H1 (cell line): ENCODE data around the gene EXTL2. TPM values are rescaled to one million over a fixed set of nuclear protein-coding genes. Genes with fewer than 3 reads are reported as not detected.

Source experiments
- CTCF ChIA-PET: fragments of 300-600 bp; sonication (Branson Sonifier 250); formaldehyde crosslinking; loops from one replicate; lab custom pipeline; 2021; ENCODE audit not compliant: partially characterized antibody; lab: Charles Lee
- POLR2A ChIA-PET: fragments of 300-600 bp; sonication (Branson Sonifier 250); formaldehyde crosslinking; loops from one replicate; lab custom pipeline; 2021; ENCODE audit warnings: inconsistent platforms; ENCODE audit not compliant: partially characterized antibody; lab: Charles Lee
- DNase-seq, 2 experiments: peaks; one replicate each; pipeline versions ENCODE4 v3.0.0 to v3.0.0-alpha.2; 2010 to 2022; ENCODE audit warnings: low spot score in 2 of 2, low read depth in 1 of 2, mixed read lengths in 1 of 2
- FAIRE-seq: peaks from 2 replicates; lab custom pipeline; 2011; peaks lifted over from hg19 to GRCh38; lab: Jason Lieb, UNC
- H2AFZ ChIP-seq: 2 replicates; pipeline ENCODE4 v1.8.1; 2012; ENCODE audit warnings: low read length, inconsistent platforms
- H2AK5ac ChIP-seq: 2 replicates; pipeline ENCODE4 v1.6.1; 2013; ENCODE audit warnings: low read depth, low read length
- H2BK120ac ChIP-seq: replicated peaks from 2 replicates; pipeline ENCODE3; 2013; ENCODE audit warnings: low read depth, low read length, inconsistent platforms
- H2BK12ac ChIP-seq: 2 replicates; pipeline ENCODE4 v1.6.1; 2013; ENCODE audit warnings: low read depth, low read length
- H2BK15ac ChIP-seq: 2 replicates; pipeline ENCODE4 v1.6.1; 2013; ENCODE audit warnings: low read length
- H2BK20ac ChIP-seq: 2 replicates; pipeline ENCODE4 v1.6.1; 2013; ENCODE audit warnings: low read length
- H2BK5ac ChIP-seq: 2 replicates; pipeline ENCODE4 v1.6.1; 2013; ENCODE audit warnings: low read depth, low read length
- H3K14ac ChIP-seq: 2 replicates; pipeline ENCODE4 v1.6.1; 2013; ENCODE audit warnings: inconsistent platforms; ENCODE audit not compliant: insufficient read length
- H3K18ac ChIP-seq: 2 replicates; pipeline ENCODE4 v1.6.1; 2013; ENCODE audit warnings: low read length; ENCODE audit errors: extremely low read depth
- H3K23ac ChIP-seq: 2 replicates; pipeline ENCODE4 v1.6.1; 2013; ENCODE audit warnings: inconsistent platforms; ENCODE audit not compliant: insufficient read length
- H3K23me2 ChIP-seq: 2 replicates; pipeline ENCODE4 v1.6.1; 2013; ENCODE audit warnings: low read depth, low read length
- H3K27ac ChIP-seq: 2 replicates; pipeline ENCODE4 v1.6.1; 2011; ENCODE audit warnings: low read depth, low read length, inconsistent platforms
- H3K27me3 ChIP-seq, 4 experiments: replicated peaks in 1 of 4; 1 replicate in 1 of 4; 2 replicates in 3 of 4; pipeline versions ENCODE4 v1.6.1 to v1.8.1; 2011 to 2013; ENCODE audit warnings: low read length in 3 of 4, mild to moderate bottlenecking in 3 of 4, inconsistent platforms in 2 of 4, mixed read lengths in 2 of 4, moderate library complexity in 1 of 4; ENCODE audit not compliant: control insufficient read depth in 3 of 4, insufficient read depth in 3 of 4; ENCODE audit errors: extremely low read depth in 1 of 4
- H3K36me3 ChIP-seq, 4 experiments: 2 replicates each; pipeline versions ENCODE4 v1.6.1 to v1.8.1; 2011 to 2013; ENCODE audit warnings: mild to moderate bottlenecking in 4 of 4, low read length in 3 of 4, moderate library complexity in 2 of 4, control low read depth in 1 of 4, inconsistent platforms in 1 of 4; ENCODE audit not compliant: insufficient read depth in 4 of 4, control insufficient read depth in 2 of 4
- H3K4ac ChIP-seq: replicated peaks from 2 replicates; pipeline ENCODE3; 2013; ENCODE audit warnings: low read length, low read depth, mixed read lengths, inconsistent platforms; ENCODE audit not compliant: insufficient read length
- H3K4me1 ChIP-seq, 4 experiments: replicated peaks in 1 of 4; 1 replicate in 1 of 4; 2 replicates in 3 of 4; pipeline versions ENCODE4 v1.6.1 to v1.8.1; 2011 to 2013; ENCODE audit warnings: low read length in 3 of 4, inconsistent platforms in 2 of 4, mixed read lengths in 1 of 4; ENCODE audit not compliant: insufficient read depth in 4 of 4, control insufficient read depth in 3 of 4
- H3K4me2 ChIP-seq, 2 experiments: 2 replicates each; pipeline versions ENCODE4 v1.6.1 to v1.8.1; 2011 to 2013; ENCODE audit warnings: low read depth in 2 of 2, low read length in 2 of 2, control low read depth in 1 of 2, inconsistent platforms in 1 of 2, mild to moderate bottlenecking in 1 of 2; ENCODE audit not compliant: insufficient read depth in 1 of 2
- H3K4me3 ChIP-seq, 4 experiments: fragments of 200-600, 300-600 bp in 1 of 4; sonication (generic), shearing (Covaris generic), sonication (Bioruptor Twin) in 1 of 4; 2 replicates each; pipeline versions ENCODE4 v1.5.1 to v1.8.1; 2011 to 2016; ENCODE audit warnings: low read length in 4 of 4, low read depth in 3 of 4, control low read depth in 2 of 4, inconsistent platforms in 2 of 4, mild to moderate bottlenecking in 2 of 4, mixed read lengths in 1 of 4, moderate library complexity in 1 of 4; ENCODE audit not compliant: insufficient read depth in 2 of 4; ENCODE audit errors: extremely low read depth in 1 of 4
- H3K56ac ChIP-seq: replicated peaks from 2 replicates; pipeline ENCODE3; 2013; ENCODE audit warnings: low read depth, mild to moderate bottlenecking, mixed read lengths, low read length, inconsistent platforms; ENCODE audit not compliant: insufficient read length
- H3K79me1 ChIP-seq: 2 replicates; pipeline ENCODE4 v1.6.1; 2013; ENCODE audit warnings: low read depth, low read length, control low read depth
- H3K79me2 ChIP-seq, 2 experiments: 2 replicates each; pipeline versions ENCODE4 v1.6.1 to v1.8.1; 2012 to 2013; ENCODE audit warnings: low read length in 2 of 2, mild to moderate bottlenecking in 2 of 2, inconsistent platforms in 1 of 2; ENCODE audit not compliant: insufficient read depth in 2 of 2, control insufficient read depth in 1 of 2
- H3K9ac ChIP-seq, 4 experiments: replicated peaks in 1 of 4; 1 replicate in 1 of 4; 2 replicates in 3 of 4; pipeline versions ENCODE4 v1.6.1 to v1.8.1; 2011 to 2013; ENCODE audit warnings: low read depth in 3 of 4, low read length in 3 of 4, control low read depth in 2 of 4, mild to moderate bottlenecking in 2 of 4, moderate library complexity in 2 of 4, inconsistent platforms in 1 of 4; ENCODE audit errors: extremely low read depth in 1 of 4
- H3K9me3 ChIP-seq, 2 experiments: 2 replicates each; pipeline versions ENCODE4 v1.6.1 to v1.8.1; 2012 to 2013; ENCODE audit warnings: mild to moderate bottlenecking in 2 of 2, moderate library complexity in 2 of 2, control low read depth in 1 of 2, inconsistent platforms in 1 of 2, low read depth in 1 of 2, low read length in 1 of 2, mixed read lengths in 1 of 2; ENCODE audit not compliant: insufficient read depth in 2 of 2
- H4K20me1 ChIP-seq, 2 experiments: replicated peaks in 1 of 2; 2 replicates each; pipeline versions ENCODE3 to v1.8.1; 2011 to 2013; ENCODE audit warnings: inconsistent platforms in 2 of 2, low read length in 2 of 2, mild to moderate bottlenecking in 1 of 2; ENCODE audit not compliant: insufficient read depth in 2 of 2, control insufficient read depth in 1 of 2
- H4K5ac ChIP-seq: 2 replicates; pipeline ENCODE4 v1.6.1; 2013; ENCODE audit warnings: low read length, low read depth, mixed read lengths, inconsistent platforms; ENCODE audit not compliant: insufficient read length
- H4K8ac ChIP-seq: 2 replicates; pipeline ENCODE4 v1.8.0; 2013; ENCODE audit warnings: mild to moderate bottlenecking, moderate library complexity, low read length, inconsistent platforms; ENCODE audit not compliant: insufficient read depth; ENCODE audit errors: extremely low read depth
- H4K91ac ChIP-seq: replicated peaks from 2 replicates; pipeline ENCODE3; 2013; ENCODE audit warnings: low read length, mixed read lengths, inconsistent platforms; ENCODE audit not compliant: insufficient read length
- CEBPB ChIP-seq: IDR thresholded peaks from 2 replicates; pipeline ENCODE4 v1.6.1; 2012; ENCODE audit warnings: low read depth, low read length
- RAD21 ChIP-seq, 2 experiments: IDR thresholded peaks in 1 of 2; conservative IDR thresholded peaks in 1 of 2; 2 replicates each; pipeline ENCODE4 v1.6.1; 2011; ENCODE audit warnings: low read depth in 2 of 2, low read length in 2 of 2, improper control_type of control experiment in 1 of 2, inconsistent platforms in 1 of 2, mild to moderate bottlenecking in 1 of 2, moderate library complexity in 1 of 2
- SIX5 ChIP-seq: IDR thresholded peaks from 2 replicates; pipeline ENCODE4 v1.6.1; 2011; ENCODE audit warnings: mild to moderate bottlenecking, low read depth, low read length
- WGBS, 2 experiments: shearing (Covaris generic) in 1 of 2; methylation state at CpG; one replicate each; pipeline versions ENCODE4 v1.1.6 to v1.1.7; 2013 to 2015; ENCODE audit warnings: low lambda C conversion rate in 2 of 2, mixed read lengths in 2 of 2, inconsistent platforms in 1 of 2, low coverage in 1 of 2, missing lambda C conversion rate in 1 of 2; ENCODE audit not compliant: insufficient replicate concordance in 2 of 2, insufficient coverage in 1 of 2, insufficient read length in 1 of 2; ENCODE audit errors: extremely low coverage in 1 of 2, missing lambda C conversion rate in 1 of 2; 5-methylcytosine and 5-hydroxymethylcytosine counted together
- polyA plus RNA-seq, 7 experiments: library from polyadenylated mRNA; depleted of rRNA in 3 of 7; stranded (reverse) in 5 of 7; unstranded in 2 of 7; fragments of >200 nt in 5 of 7; fragments of 200-250 nt in 2 of 7; gene quantifications; 1 replicate in 5 of 7; 2 replicates in 1 of 7; 4 replicates in 1 of 7; pipeline versions ENCODE4 v1.2.1 to v1.2.3, GENCODE V29; 2011 to 2013; ENCODE audit warnings: missing spikeins in 2 of 7, mixed read lengths in 2 of 7
- total RNA-seq: library from RNA; stranded (reverse); fragmentation: NEBNext Ultra II Directional; extraction: Animal tissue kit (Norgen Biotek cat#: 25700); gene quantifications from 2 replicates; pipeline ENCODE4 v1.2.1, GENCODE V29; 2021
- TF ChIP-seq, protein P1 (sequence below): IDR thresholded peaks from 2 replicates; pipeline ENCODE4 v1.6.1; 2012; ENCODE audit warnings: inconsistent platforms
- TF ChIP-seq, protein P2 (sequence below), 3 experiments: IDR thresholded peaks; 1 replicate in 2 of 3; 2 replicates in 1 of 3; pipeline versions ENCODE4 v1.5.1 to v1.6.1; 2011; ENCODE audit warnings: low read length in 3 of 3, mild to moderate bottlenecking in 3 of 3, inconsistent platforms in 2 of 3, low read depth in 1 of 3, moderate library complexity in 1 of 3; ENCODE audit not compliant: insufficient read depth in 1 of 3; ENCODE audit errors: control extremely low read depth in 1 of 3
- TF ChIP-seq, protein P3 (sequence below): IDR thresholded peaks from 2 replicates; pipeline ENCODE4 v1.6.1; 2012; ENCODE audit warnings: inconsistent platforms

EXTL2 gene
- total and polyA plus RNA-seq, 2 of the 8 experiments (the other 6 are each of a cell fraction or from before 2014, with no cell fraction given): 27.1 to 54.7 TPM

DNA sequence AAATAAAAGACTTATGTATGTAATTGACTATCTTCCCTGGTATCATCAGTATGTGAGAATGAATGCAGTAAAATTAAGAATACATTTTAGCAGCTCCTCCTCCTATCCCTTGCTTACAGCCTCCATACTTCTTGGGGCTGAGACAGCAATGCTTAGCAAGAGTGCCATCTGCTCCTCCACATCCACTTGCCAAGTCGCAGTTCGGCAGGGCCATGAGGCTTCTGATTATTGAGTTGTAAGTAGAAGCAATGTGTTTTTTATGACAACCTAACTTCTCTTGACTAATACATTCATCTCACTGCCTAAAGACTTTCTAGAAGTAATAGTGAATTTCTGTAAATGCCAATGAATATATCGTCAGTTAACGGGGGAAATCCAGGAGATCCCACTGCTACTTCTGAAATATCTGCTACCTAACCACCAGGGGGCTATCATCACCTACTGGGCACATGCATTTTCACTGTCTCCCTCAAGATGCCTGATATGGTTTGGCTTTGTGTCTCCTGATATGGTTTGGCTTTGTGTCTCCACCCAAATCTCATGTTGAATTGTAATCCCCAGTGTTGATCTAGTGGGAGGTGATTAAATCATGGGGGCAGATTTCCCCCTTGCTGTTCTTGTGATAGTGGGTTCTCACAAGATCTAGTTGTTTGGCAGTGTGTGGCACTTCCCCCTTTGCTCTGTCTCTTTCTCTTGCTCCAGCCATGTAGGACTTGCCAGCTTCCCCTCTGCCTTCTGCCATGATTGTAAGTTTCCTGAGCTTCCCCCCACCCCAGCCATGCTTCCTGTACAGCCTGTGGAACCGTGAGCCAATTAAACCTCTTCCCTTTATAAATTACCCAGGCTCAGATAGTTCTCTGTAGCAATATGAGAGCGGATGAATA lies 59.6 kb downstream of the EXTL2 start:
- ChIA-PET CTCF (interaction anchor here (0.6 to 4.1 kb wide), 12 partner anchors 10 to 206 kb away, joined by 3 to 36 read pairs (median 4); no protein-coding TSS in a partner anchor), POLR2A (interaction anchor here (0.7 kb wide), 1 partner anchor 148 kb away, joined by 4 read pairs; no protein-coding TSS in a partner anchor)
- no peaks in the 10 kb centered on the region for H3K79me1 ChIP-seq
- H2BK120ac ChIP-seq: no peak overlapping the region
- H3K9ac ChIP-seq: no peak overlapping the region
- TF ChIP-seq SIX5: no peak
- TF ChIP-seq, protein P1, sequence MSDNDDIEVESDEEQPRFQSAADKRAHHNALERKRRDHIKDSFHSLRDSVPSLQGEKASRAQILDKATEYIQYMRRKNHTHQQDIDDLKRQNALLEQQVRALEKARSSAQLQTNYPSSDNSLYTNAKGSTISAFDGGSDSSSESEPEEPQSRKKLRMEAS: peak; percentile 75
- TF ChIP-seq, protein P2, sequence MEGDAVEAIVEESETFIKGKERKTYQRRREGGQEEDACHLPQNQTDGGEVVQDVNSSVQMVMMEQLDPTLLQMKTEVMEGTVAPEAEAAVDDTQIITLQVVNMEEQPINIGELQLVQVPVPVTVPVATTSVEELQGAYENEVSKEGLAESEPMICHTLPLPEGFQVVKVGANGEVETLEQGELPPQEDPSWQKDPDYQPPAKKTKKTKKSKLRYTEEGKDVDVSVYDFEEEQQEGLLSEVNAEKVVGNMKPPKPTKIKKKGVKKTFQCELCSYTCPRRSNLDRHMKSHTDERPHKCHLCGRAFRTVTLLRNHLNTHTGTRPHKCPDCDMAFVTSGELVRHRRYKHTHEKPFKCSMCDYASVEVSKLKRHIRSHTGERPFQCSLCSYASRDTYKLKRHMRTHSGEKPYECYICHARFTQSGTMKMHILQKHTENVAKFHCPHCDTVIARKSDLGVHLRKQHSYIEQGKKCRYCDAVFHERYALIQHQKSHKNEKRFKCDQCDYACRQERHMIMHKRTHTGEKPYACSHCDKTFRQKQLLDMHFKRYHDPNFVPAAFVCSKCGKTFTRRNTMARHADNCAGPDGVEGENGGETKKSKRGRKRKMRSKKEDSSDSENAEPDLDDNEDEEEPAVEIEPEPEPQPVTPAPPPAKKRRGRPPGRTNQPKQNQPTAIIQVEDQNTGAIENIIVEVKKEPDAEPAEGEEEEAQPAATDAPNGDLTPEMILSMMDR (IDR thresholded peaks at IDR 0.05; ENCODE audit: control extremely low read depth in 1 of 3, insufficient read depth in 1 of 3, low read depth in 1 of 3, low read length in 3 of 3): peak; percentile 11 to 77 (median 64)
- TF ChIP-seq RAD21 (IDR thresholded peaks at IDR 0.05 in 1 of 2, conservative IDR thresholded peaks at IDR 0.05 in 1 of 2; ENCODE audit: low read depth in 2 of 2, low read length in 2 of 2): peak; percentile 69 to 72
- TF ChIP-seq, protein P3, sequence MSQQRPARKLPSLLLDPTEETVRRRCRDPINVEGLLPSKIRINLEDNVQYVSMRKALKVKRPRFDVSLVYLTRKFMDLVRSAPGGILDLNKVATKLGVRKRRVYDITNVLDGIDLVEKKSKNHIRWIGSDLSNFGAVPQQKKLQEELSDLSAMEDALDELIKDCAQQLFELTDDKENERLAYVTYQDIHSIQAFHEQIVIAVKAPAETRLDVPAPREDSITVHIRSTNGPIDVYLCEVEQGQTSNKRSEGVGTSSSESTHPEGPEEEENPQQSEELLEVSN: 0 out of 2 replicates have a peak, but pooled peaks have one; percentile 28
- TF ChIP-seq CEBPB: no peak
- no peaks in the 10 kb centered on the region for H3K23me2 ChIP-seq
- no peak overlapping the region for H2BK20ac ChIP-seq
- FAIRE-seq (peak; percentile 32), DNase-seq (no peak)
- H3K23ac ChIP-seq: no peak overlapping the region
- peak overlapping the region; percentile 78 for H2AFZ ChIP-seq
- no peaks in the 10 kb centered on the region for H3K36me3 ChIP-seq
- H3K79me2 ChIP-seq: no peaks in the 10 kb centered on the region
- no peak overlapping the region; the same call in 1 of the 2 replicates for H4K8ac ChIP-seq
- H3K4me2 ChIP-seq: no peak overlapping the region
- H2BK12ac ChIP-seq: no peak overlapping the region
- H3K18ac ChIP-seq: no peak overlapping the region
- no peaks in the 10 kb centered on the region; a peak in 1 of 7 replicates for H3K27me3 ChIP-seq
- no peak overlapping the region for H3K27ac ChIP-seq
- H2BK5ac ChIP-seq: no peak overlapping the region
- no peak overlapping the region for H4K91ac ChIP-seq
- no peak overlapping the region for H2AK5ac ChIP-seq
- 81% methylated on average over 6 of the region's 6 CpGs; no CpG with 5 or more reads in 1 of the 2 experiments for WGBS, 2 experiments
- H3K9me3 ChIP-seq: no peaks in the 10 kb centered on the region
- H3K4ac ChIP-seq: no peak overlapping the region
- no peaks in the 10 kb centered on the region for H4K20me1 ChIP-seq
- H2BK15ac ChIP-seq: no peak overlapping the region
- no peaks in the 10 kb centered on the region for H3K4me1 ChIP-seq
- no peak overlapping the region for H3K4me3 ChIP-seq
- H4K5ac ChIP-seq: no peak overlapping the region
- no peak overlapping the region for H3K14ac ChIP-seq
- no peak overlapping the region for H3K56ac ChIP-seq
